OCI-LY7 (cell line): ENCODE results near the gene GRK3.

ENCODE experiments used
- EZH2phosphoT487 ChIP-seq: fragments of 200-600 bp; sonication (generic); IDR thresholded peaks from 2 replicates; pipeline ENCODE4 v1.6.1; 2018; ENCODE audit warnings: low read depth, borderline replicate concordance, mild to moderate bottlenecking, mixed run types, antibody characterized with exemption, low read length, moderate library complexity, mixed read lengths
- TF ChIP-seq, protein P1 (sequence below): fragments of 200-600 bp; sonication (generic); conservative IDR thresholded peaks from 2 replicates; pipeline ENCODE4 v1.5.1; 2014; ENCODE audit warnings: mild to moderate bottlenecking, antibody characterized with exemption, low read length, moderate library complexity, mixed read lengths

DNA sequence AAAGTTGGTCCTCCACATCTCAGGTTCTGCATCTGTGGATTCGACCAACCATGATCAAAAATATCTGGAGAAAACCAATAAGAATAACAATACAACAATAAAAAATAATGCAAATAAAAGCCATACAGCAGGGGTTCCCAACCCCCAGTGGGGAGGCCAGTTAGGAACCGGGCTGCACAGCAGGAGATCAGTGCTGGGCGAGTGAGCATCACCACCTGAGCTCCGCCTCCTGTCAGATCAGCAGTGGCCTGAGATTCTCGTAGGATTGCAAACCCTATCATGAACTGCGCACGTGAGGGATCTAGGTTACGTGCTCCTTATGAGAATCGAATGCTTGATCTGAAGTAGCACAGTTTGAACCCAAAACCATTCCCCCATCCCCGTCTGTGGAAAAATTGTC is 152.2 kb downstream of the GRK3 start:
- TF ChIP-seq, protein P1, sequence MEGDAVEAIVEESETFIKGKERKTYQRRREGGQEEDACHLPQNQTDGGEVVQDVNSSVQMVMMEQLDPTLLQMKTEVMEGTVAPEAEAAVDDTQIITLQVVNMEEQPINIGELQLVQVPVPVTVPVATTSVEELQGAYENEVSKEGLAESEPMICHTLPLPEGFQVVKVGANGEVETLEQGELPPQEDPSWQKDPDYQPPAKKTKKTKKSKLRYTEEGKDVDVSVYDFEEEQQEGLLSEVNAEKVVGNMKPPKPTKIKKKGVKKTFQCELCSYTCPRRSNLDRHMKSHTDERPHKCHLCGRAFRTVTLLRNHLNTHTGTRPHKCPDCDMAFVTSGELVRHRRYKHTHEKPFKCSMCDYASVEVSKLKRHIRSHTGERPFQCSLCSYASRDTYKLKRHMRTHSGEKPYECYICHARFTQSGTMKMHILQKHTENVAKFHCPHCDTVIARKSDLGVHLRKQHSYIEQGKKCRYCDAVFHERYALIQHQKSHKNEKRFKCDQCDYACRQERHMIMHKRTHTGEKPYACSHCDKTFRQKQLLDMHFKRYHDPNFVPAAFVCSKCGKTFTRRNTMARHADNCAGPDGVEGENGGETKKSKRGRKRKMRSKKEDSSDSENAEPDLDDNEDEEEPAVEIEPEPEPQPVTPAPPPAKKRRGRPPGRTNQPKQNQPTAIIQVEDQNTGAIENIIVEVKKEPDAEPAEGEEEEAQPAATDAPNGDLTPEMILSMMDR: no peak
- TF ChIP-seq EZH2phosphoT487: no peak
